Fibroblast of skin of right quadriceps (primary cell): ENCODE measurements around the gene CELF5.

Source experiments
- DNase-seq: peaks from one replicate; pipeline ENCODE4 v3.0.0-alpha.2; 2013

CELF5 gene

DNA sequence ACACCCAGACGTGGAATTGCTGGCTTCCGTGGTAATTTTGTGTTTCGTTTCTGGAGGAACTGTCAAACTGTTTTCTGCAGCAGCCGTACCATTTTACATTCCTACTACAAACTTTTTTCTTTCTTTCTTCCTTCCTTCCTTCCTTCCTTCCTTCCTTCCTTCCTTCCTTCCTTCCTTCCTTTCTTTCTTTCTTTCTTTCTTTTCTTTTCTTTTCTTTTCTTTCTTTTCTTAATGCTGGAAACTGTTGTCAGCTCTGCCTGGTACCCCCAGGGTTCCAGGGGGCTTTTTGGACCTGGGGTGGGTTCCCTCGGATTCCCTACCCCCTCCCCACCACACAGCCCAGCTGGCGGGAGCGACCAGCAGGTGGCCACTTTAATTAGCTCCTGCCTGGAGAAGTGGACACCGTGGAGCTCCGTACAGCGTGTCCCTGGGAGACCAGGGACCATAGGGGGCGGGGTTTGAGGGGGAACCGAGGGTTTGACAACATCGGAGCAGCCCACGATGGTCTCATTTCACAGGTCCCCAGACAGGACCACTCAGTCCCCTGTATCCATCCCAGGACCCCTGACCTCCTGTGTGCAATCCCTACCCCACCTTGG, 24.4 kb downstream of the CELF5 start:
- no peak for DNase-seq

DNA sequence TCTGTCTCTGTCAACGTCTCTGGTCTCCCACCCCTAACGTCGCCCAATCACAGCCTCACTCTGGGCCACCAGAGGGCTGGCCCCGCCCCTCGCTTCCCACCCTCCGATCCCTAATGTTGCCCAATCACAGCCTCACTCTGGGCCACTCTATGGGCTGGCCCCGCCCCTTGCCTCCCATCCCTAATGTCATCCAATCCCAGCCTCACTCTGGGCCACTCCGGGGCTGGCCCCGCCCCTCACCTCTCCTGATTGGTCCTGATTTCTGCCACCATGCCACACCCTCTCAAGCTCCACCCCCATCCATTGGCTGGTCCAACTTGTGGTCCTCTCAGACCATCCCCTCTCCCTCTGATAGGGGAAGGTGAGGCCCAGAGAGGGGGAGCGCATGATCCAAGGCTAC, 24.9 kb downstream of the CELF5 start:
- no peak for DNase-seq

DNA sequence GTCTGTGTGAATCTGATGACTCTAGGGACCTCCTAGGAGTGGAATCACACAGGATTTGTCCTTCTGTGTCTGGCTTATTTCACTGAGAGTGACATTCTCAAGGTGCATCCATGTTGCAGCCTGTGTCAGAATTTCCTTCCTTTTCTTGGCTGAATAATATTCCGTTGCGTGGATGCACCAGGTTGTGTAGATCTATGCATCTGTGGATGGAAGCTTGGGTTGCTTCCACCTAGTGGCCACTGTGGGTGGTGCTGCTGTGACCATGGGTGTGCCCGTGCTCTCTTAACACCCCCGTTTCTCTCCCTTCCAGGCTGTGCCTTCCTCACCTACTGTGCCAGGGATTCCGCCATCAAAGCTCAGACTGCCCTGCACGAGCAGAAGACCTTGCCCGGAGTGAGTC, 26.2 kb downstream of the CELF5 start:
- no peak for DNase-seq

DNA sequence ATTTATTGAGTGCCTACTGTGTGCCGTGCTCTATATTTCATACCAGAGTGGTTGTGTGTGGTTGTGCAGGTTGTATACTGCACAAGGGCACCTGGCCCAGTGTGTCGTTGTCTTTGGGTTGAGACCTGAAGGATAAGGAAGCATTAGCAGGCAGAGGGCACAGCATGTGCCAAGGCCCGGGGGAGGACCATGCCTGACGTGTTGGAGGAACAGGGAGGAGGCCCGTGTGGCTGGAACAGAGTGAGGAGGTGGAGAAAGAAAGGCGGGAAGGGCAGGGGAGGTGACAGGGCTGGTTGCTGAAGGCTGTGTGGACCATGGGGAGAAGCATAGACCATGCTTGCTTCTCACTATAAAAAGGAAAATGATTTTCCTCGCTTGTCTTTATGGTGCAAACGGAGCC, 26.8 kb downstream of the CELF5 start:
- no peak for DNase-seq

DNA sequence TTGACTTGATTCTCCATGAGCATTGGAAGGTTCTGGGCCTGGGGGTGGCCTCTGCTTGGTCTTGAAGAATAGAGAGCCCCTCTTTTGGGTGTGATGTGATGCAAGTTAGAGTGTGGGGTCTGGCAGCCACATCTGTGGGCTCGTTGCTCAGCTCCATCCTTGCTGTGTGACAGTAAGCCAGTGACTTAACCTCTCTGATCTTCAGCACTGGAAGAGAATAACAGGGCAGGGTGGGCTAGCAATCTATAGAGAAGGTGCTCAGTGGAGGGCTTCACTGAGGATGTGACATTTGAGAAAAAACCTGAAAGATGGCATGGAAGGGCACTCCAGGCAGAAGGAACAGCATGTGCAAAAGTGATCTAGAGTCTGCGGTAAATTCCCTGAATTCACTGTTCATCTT, 28.2 kb downstream of the CELF5 start:
- no peak for DNase-seq

DNA sequence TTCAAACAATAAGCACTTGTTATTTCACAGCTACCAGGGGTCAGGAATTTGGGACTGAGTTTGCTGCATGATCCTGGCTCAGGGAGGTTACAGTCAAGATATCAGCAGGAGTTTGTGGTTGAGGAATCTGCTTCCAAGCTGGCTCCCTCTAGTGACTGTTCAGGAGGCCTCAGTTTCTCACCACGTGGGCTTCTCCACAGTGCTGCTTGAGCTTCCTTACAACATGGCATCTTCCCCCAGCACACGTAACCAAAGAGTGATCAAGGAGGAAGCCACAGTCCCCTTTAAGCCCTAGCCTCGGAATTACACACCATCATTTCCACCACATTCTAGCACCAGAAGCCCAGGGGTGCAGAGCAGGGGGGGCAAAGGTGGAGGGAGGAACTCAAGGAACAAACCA, 28.8 kb downstream of the CELF5 start:
- DNase-seq = no peak

DNA sequence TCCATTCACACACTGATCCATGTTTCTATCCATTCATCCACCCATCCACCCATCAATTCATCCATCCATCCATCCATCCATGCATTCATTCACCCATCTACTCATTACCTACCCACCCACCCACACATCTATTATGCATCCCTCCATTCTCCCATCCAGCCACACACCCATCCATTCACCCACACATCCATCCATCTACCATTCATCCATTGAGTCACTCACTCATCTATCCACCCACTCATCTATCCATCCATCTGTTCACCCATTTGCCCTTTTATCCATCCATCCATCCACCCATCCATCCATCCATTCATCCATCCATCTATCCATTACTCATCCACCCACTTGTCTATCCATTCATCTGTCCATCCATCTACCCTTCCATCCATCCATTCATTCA, 30.1 kb downstream of the CELF5 start:
- no peak for DNase-seq

DNA sequence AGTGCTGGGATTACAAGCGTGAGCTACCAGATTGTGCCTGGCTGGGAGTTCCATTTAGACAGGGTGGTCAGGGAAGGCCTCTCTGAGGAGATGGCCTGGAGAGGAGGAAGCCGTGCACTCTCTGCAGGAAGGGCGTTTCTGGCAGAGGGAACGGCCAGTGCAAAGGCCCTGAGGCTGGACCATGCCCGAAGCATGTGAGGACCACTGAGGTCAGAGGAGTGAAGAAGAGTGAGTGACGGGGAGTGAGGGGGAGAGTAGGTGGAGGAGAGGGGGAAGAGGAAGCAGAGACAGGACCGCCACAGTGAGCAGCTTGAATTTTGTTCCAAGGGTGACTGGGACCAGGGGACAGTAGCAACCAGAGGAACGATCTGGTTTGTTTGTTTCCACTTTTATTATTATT, 32.6 kb downstream of the CELF5 start:
- DNase-seq = no peak

DNA sequence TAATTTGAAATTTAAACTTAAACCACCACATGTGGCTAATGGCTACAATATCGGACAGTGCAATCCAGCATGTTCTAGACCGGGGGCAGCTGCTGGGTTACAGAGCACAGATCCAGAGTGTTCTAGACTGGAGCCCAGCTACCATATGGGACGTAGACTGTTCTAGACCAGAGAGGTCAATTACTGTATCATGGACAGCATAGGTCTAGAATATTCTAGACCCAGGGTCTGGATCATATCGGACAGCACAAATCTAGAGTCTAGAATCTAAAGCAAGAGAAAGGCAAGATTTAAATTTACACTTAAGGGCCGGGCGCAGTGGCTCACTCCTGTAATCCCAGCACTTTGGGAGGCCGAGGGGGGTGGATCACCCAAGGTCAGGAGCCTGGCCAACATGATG, 37.9 kb downstream of the CELF5 start:
- no peak for DNase-seq

DNA sequence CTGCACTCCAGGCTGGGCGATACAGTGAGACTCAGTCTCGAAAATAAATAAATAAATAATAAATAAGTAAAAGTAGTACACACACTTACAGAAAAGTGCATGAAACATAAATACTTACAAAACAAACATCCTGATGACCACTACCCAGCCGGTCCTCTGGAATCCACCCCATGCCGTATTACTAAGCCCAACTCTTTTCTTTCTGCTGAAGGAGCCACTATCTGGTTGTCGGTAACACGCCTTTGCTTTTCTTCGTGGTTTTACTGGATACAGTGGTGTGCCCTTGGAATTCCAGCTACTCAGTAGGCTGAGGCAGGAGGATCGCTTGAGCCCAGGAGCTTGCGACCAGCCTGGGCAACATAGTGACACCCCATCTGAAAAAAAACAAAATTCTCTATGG, 39.4 kb downstream of the CELF5 start:
- DNase-seq = no peak

DNA sequence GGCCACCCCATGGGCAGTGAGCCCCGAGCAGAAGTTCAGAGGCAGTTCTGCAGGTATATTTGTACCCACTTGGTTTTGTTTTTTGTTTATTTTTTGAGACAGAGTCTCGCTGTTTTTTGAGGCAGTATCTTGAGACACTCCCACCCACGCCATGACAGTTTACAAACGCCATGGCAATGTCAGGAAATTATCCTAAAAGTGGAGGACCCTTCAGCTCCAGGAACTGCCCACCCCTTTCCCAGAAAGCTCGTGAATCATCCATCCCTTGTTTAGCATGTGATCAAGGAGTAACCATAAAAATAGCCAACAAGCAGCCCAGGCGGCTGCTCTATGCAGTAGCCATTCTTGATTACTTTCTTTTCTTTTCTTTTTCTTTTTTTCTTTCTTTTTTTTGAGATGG, 41.0 kb downstream of the CELF5 start:
- no peak for DNase-seq

DNA sequence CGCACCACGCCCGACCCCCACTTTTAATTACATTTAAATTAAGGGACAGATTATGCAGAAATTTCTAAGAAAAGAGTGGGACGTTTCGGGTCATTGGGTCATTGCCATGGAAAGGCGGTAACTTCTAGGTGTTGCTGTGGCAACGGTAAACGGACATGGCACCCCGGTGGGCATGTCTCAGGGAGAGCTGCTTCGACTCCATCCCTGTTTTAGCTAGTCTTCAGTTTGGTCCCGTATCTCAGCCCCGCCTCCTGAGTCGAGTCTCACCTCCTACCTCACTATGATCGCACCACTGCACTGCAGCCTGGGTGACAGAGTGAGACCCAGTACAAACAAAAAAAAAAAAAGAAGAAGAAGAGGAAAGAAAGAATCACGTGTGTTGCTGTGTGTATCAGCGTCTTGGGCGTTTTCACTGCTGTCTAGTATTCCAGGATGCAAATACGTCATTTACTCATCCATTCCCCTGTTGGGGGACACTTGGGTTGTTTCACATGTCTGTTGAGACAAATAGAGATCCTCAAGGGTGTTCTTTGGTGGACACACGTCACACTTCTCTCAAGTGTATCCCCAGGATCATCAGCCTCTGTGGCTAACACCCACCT, 41.7 kb downstream of the CELF5 start:
- no peak for DNase-seq

DNA sequence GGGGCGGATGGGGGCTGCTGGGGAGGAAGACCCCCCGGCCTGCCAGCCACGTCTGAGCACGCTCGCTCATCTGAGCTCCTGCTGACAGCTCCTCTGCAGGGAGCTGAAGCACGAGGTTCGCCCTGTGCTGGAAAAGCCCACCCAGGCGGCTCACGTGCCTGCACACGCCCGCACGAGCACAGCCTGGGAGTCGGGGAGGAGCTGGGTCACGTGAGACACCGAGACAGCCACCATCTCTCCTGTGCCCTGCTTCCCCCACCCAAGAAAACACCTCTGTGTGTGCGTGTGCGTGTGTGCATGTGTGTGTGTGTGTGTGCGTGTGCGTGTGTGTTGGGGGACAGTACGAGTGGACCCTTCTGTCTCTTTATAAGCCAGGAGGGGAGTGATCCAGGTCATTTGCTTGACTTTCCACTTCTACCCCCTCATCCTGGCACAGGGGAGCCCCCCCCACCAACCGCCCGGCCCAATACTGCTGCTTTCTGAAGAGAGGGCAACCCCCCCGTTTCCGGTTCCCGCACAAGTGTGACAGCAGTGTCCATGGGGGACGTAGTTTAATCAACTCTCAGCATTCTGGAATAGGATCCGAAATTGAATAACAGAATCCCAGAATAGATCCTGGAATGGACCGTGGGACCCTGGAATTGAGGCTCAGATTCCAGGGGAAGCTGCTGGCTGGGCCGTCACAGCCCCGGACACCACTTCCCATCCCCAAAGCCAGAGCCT, 42.5 kb downstream of the CELF5 start:
- no peak for DNase-seq

DNA sequence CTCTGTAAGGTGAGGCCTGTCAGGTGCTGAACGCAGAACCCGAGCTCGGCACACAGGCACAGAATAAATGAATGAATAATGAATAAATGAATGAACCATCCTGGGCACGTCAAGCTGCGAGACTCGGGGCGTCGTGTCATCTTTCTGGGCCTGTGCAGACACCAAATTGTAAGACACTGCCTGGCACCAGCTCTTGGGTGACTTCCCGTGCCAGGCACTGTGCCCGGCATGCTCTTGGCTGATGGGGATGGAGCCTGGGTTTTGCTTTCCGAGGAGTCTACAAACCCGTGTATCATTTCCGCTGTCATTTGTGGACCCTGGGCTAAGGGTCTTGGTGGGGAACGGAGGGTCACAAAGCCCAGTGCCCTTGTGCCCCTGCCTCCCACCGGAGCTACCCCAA, 43.9 kb downstream of the CELF5 start:
- DNase-seq = no peak

DNA sequence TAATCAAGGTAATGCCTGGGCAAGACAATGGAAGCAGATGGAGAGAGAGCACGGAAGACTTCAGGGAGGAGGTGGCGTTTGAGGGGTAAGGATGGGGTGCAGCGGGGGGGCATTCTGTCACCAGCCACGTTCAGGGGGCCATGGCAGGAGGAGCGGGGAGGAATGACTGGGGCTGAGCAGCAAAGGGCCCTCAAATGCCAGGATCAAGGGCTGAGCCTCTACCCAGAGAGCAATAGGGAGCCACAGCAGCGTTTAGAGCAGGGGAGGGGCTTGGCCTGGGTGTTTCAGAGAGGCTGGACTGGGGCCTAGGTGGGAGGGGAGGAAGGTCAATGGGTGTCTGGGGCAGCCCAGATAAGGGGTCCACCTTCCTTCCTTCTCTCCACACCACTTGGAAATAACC, 44.3 kb downstream of the CELF5 start:
- no peak for DNase-seq

DNA sequence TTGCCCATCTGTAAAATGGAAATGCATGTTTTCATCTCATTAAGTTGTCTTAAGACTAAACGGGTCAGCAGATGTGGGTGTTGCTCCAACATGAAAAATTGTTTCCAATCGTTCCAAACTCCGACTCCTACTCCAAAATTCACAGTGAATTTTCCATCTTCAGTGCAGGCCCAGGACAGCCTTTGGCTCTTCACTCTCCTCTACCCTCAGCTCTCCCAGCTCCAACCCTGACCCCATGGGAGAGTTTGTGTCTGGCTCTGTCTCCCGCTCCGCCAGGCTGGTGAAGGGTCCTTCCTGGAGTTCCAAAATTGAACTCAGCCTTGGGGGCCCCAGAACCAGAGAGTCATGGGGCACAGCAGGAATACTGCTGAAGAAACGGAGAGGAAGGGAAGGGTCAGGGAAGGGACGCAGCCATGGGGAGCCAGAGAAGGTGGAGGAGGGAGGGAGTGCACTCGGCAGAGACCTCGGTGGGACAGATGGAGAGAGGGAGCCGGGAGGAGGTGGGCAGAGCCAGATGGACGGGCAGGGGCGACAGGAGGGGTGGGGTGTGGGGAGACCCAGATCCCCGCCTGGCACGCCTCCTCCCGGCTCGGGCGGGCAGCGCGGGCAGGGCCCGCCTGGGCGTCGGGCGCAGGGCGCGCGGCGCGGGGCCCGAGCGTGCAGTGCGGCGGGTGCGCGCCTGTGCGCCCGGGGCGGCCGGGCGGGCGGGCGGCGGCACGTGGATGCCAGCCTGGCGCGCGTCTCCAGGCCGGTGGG, 45.6 kb downstream of the CELF5 start:
- no peak for DNase-seq

DNA sequence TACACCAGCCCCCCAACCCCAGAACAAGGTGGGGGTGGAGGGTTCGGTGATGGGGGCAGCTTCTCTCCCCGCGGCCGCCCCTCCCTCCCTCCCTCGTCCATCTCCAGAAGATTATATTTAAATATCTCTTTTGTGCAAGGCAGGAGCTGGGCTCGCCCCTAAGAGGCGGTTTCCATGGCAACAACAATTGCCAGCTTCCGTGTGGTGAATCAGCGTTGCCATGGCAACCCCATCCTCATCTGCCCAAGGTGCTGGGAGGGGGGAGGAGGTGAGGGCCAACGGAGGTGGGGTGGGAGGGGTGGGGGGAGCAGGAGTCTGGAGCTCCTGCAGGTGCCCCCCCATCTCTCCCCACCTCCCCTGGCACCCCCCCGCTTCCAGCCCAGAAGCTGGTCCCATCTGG, 46.4 kb downstream of the CELF5 start:
- peak; percentile 50 for DNase-seq

DNA sequence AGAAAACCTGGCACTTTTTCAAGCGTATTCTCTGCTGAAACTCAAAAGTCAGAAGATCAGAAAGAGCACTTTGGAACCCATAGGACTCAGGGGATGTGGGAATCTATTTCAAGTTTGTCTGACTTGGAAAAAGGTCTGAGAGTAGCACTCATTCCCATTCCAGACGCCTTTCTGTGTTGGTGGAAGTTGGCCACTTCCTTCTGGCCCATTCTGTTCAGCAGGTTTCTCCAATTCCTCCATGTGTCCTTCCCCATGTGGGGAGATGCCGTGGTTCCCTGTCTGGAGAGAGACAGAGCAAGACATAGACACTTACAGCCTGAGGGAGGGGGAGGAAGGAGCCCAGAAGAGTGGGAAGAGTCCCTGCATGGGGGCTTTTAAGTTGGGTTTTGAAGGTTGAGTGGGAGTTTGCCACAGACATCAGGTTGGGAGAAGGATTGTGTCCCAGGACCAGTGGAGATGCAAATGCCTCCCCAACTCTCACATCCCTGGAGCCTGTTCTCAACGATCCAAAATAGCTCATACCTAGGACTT, 48.0 kb downstream of the CELF5 start:
- DNase-seq = no peak

DNA sequence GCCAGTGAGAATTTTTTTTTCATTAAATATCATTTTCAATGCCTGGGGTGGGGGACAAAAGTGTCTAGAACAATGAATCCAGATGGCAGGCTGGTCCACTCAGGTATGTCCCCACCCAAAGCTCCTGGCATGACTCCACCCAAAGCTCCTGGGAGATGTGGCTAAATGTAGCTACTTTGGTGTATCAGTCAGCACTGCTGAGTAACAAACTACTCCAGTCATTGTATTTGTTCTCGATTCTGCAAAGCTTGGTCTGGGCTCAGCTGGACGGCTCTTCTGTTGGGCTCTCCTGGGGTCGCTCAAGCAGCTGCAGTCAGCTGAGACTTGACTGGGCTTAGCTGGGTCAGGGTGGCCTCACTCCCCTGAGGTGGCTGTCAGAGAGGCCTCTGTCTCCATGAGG, 48.5 kb downstream of the CELF5 start:
- no peak for DNase-seq

DNA sequence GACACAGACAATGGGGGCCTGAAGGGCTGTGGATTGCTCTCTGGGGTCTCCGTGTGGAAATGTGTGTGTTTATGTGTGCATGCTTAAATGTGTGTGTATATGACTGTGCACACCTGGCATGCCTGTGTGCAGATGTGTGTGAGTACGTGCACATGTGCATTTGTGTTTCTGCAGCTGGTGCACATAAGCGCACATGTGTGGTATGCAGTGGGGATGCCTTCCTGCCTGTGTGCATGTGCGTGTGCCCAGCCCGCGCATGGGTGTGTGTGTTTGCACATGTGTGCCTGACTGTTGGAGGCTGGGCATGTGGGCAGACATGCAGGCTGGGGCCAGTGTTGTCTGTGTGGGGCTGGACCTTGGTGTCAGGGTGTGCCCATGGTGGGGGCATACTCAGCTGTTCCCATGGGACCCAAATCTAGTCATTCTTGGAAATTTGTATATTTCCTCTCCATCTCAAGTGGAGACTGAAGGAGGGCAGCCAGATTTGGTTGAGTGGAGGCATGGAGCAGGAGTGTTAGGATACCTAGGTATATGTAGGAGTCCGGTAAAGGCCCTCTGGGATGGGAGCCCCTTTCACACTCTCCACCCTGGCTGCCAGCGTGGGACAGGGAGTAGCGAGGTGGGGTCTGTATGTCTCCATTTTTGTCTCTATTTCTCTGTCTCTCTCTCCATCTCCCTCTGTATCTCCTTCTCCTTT, 49.9 kb downstream of the CELF5 start:
- DNase-seq = no peak

DNA sequence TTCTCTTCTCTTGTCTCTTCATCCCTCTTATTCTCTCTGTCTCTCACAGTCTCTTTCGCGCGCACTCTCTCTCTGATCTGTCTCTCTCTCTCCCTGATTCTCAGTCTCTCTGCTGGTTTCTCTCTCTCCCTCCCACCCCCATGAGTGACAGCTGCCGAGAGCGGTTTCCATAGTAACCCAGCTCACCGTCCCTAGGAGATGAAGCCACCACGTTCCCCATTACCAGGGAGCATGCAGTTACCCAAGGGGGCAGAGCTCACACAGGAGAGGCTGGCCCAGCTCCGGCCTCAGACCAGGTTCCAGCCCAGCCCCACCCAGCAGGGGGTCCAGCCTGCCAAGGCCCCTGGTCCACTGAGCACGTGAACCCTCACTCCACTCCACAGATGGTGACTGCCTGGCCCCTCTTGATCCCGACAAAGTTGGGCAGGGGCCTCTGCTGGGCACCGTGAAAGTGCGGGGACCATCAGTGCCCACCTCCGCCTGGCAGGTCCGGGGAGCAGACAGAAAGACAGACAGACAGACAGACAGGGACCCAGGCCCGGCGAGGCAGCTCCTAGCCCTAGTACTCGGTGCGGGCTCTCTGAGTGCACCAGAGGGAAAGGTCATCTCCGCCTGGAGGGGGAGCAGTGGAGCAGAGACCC, 50.6 kb downstream of the CELF5 start:
- DNase-seq = peak; percentile 20

DNA sequence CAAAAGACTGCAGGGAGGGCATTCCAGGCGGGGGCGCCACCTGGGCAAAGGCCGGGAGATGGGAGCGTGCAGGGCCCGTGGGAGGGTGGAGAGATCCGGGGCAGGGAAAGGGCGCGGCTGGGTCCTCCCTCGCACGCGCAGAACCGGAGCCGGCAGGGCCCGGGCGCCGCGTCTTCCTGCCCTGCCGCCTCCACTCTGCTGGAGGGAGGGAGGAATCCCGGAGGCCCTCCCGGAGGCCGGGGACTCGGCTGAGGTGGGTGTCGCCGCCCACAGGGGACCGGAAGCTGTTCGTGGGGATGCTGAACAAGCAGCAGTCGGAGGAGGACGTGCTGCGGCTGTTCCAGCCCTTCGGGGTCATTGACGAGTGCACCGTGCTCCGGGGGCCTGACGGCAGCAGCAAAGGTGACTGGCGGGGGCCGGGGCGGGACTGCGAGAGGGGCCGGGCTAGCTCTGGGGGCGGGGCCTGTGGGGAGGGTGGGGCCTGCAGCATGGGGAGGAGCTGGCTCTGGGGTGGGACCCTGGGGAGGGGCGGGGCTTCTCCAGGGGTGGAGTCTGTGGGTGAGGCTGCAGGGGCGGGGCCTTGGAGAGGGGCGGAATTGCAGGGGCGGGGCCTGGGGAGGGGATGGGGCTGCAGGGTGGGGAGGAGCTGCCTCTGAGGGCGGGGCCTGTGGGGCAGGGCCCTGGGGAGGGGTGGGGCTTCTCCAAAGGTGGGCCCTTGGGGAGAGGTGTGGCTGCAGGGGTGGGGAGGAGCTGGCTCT, 51.3 kb downstream of the CELF5 start:
- peak; percentile 77 for DNase-seq
